Activated naive CD4-positive, alpha-beta T cell treated with anti-CD3 and anti-CD28 coated beads, Interleukin-2, amount 50 U/mL, for 72 hours (primary cell): Measurements from ENCODE around the gene TRIM17. TPM values are rescaled to one million over a fixed set of nuclear protein-coding genes. Genes with fewer than 3 reads are reported as not detected.

Experiments
- ATAC-seq, 2 donors: fragments of 150-1000 bp; cut with Tn5 transposase; 2 replicates each; pipeline ENCODE4 v1.10.0; 2021; ENCODE audit warnings: mild to moderate bottlenecking in 2 of 2, moderate library complexity in 2 of 2
- DNase-seq, 2 donors: peaks; one replicate each; pipeline ENCODE4 v3.0.0; 2021 to 2022; ENCODE audit warnings: low spot score in 2 of 2
- H3K27ac Mint-ChIP-seq, 2 donors: one replicate each; pipeline ENCODE4 v1.8.0; 2022; ENCODE audit warnings: mild to moderate bottlenecking in 2 of 2, mixed read lengths in 2 of 2
- H3K36me3 Mint-ChIP-seq, 2 donors: one replicate each; pipeline ENCODE4 v1.8.0; 2022; ENCODE audit warnings: mixed read lengths in 2 of 2
- H3K9me3 Mint-ChIP-seq, 2 donors: one replicate each; pipeline ENCODE4 v1.8.0; 2022; ENCODE audit warnings: mixed read lengths in 2 of 2
- total RNA-seq, 2 donors: library from RNA; stranded (reverse); gene quantifications; one replicate each; pipeline ENCODE4 v1.2.3, GENCODE V29; 2022

The TRIM17 gene
- total RNA-seq, 2 donors from 2014 or later, result 0.91 to 2.4 TPM

- ATAC-seq, result no peak
- no peaks in the 10 kb centered on the region for H3K9me3 Mint-ChIP-seq
These were observed 37.0 kb downstream of the TRIM17 start for GRCh38 chr1:228379666-228380065.

GRCh38 chr1:228378873-228379460 is 37.7 kb downstream of the TRIM17 start:
- Mint-ChIP-seq H3K9me3 (no peaks in the 10 kb centered on the region), H3K27ac (no peak overlapping the region), H3K36me3 (peaks cover 0 to 5% of the 10 kb centered on the region in 2 donors)
- ATAC-seq, result peak; percentile 17
- no peak for DNase-seq

More at GRCh38 chr1:228379666-228380065, 37.0 kb downstream of the TRIM17 start:
- no peak for DNase-seq
- Mint-ChIP-seq H3K36me3 (peaks cover 0 to 5% of the 10 kb centered on the region in 2 donors), H3K27ac (no peak overlapping the region)

DNA sequence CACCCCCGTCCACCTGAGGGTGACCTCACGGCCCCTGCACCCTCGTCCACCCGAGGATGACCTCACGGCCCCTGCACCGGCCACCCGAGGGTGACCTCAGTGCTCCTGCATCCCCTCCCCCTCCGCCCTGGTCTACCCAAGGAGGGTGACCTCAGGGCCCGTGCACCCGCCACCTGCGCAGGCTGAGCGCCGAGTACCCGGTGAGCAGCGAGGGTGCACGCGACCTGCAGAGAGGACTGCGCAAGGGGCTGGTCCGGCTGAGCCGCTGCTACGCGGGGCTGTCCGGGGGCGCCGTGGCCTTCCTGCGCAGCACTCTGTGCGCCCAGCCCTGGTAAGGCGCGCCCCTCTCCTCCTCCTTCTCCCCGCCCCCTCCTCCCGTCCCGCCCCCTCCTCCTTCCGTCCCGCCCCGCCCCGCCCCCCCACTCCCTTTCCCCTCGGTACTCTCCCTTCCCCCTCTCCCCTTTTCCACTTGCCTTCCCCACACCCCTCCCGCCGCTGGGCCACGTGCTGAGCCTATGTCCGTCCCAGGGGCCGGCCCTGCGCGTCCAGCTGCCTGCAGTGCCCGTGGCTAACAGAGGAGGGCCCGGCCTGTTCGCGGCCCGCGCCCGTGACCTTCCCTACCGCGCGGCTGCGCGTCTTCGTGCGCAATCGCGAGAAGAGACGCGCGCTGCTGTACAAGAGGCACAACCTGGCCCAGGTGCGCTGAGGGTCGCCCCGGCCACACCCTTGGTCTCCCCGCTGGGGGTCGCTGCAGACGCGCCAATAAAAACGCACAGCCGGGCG is 38.4 kb downstream of the TRIM17 start:
- peak in 1 of 2 donors; percentile 80 for DNase-seq
- peak; percentile 74 to 85 for ATAC-seq
- Mint-ChIP-seq H3K36me3 (peaks cover 0 to 5% of the 10 kb centered on the region in 2 donors), H3K9me3 (no peaks in the 10 kb centered on the region), H3K27ac (no peak overlapping the region)

DNA sequence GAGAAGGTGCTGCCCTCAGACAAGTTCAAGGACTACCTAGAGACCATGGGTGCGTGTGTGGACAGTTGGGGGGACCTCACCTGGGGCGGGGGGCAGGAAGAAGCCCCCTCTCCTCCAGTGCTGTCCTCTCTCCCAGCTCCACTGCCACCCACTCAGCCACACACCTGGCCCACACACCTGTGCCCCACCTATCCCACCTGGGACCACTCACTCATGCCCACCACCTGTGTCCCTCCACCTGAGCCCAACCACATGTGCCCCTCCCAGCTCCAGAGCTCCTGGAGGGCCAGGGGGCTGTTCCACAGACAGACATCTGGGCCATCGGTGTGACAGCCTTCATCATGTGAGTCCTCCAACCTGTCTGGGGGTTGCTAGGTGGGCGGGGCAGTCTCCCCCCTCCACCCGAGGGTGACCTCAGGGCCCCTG is 39.0 kb downstream of the TRIM17 start:
- Mint-ChIP-seq H3K36me3 (peaks cover 0 to 5% of the 10 kb centered on the region in 2 donors), H3K27ac (no peak overlapping the region), H3K9me3 (no peaks in the 10 kb centered on the region)
- DNase-seq (no peak), ATAC-seq (peak in 1 of 2 donors; percentile 1)

DNA sequence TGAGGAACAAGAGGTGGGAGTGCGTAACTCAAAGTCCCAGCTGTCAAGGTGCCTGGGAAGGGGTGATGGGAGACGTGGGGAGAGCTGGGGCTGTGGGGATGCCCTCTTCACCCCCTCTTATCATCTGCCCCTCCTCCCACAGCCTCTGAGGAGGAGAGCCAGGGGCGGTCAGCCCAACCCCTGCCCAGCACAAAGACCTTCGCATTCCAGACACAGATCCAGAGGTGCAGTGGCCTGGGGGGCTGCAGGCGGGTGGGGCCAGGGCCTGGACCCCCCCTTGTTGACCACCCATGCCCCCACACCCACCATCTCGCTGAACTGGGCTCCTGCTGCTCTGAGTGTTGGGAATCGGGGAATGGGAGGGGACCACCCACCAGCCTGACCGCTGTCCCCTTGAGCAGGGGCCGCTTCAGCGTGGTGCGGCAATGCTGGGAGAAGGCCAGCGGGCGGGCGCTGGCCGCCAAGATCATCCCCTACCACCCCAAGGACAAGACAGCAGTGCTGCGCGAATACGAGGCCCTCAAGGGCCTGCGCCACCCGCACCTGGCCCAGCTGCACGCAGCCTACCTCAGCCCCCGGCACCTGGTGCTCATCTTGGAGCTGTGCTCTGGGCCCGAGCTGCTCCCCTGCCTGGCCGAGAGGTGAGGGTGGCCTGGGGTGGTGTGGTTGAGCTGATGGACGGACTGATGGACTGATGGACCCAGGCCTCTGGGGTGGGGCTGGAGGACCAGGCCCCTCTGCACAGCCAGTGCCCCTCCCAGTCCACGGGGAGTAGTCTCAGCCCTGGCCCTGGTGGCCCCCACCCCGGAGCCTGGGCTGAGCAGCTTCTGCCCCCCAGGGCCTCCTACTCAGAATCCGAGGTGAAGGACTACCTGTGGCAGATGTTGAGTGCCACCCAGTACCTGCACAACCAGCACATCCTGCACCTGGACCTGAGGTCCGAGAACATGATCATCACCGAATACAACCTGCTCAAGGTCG is 39.7 kb downstream of the TRIM17 start:
- Mint-ChIP-seq H3K27ac (no peak overlapping the region), H3K9me3 (no peaks in the 10 kb centered on the region), H3K36me3 (peaks cover 0 to 5% of the 10 kb centered on the region in 2 donors)
- DNase-seq (no peak), ATAC-seq (no peak)

DNA sequence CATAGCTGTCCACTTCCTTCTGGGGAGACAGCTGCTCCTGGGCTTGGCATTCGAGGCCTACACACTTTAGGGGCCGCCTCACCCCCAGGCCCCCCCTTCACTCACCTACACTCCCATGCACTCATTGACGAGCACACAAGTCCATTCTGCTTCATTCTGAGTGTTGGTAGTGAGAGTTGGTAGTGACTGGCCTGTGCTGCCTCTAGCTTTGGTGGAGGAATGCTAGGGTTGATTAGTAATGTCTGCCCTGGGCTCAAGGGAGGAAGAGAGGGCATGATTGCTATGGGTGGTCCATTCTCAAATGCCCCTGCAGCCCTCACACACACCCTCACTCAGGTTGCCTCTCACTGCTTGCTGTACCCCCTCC is 40.4 kb downstream of the TRIM17 start:
- DNase-seq (no peak), ATAC-seq (no peak)
- Mint-ChIP-seq H3K36me3 (peaks cover 0 to 5% of the 10 kb centered on the region in 2 donors), H3K27ac (no peak overlapping the region), H3K9me3 (no peaks in the 10 kb centered on the region)

GRCh38 chr1:228375578-228376261 is 40.9 kb downstream of the TRIM17 start:
- Mint-ChIP-seq H3K27ac (no peak overlapping the region), H3K9me3 (no peaks in the 10 kb centered on the region), H3K36me3 (peaks cover 0 to 5% of the 10 kb centered on the region in 2 donors)
- DNase-seq (no peak), ATAC-seq (no peak)

GRCh38 chr1:228374711-228375577 is 41.7 kb downstream of the TRIM17 start:
- no peak for ATAC-seq

GRCh38 chr1:228373681-228374571 is 42.7 kb downstream of the TRIM17 start:
- Mint-ChIP-seq H3K27ac (no peak overlapping the region), H3K36me3 (peaks cover 0 to 2% of the 10 kb centered on the region in 2 donors), H3K9me3 (no peaks in the 10 kb centered on the region)
- ATAC-seq, result no peak
- peak in 1 of 2 donors; percentile 51 for DNase-seq

More at GRCh38 chr1:228374711-228375577, 41.7 kb downstream of the TRIM17 start:
- DNase-seq, result no peak
- Mint-ChIP-seq H3K27ac (no peak overlapping the region), H3K9me3 (no peaks in the 10 kb centered on the region), H3K36me3 (peaks cover 0 to 5% of the 10 kb centered on the region in 2 donors)

- DNase-seq (peak in 1 of 2 donors; percentile 28), ATAC-seq (no peak)
- Mint-ChIP-seq H3K36me3 (no peaks in the 10 kb centered on the region), H3K9me3 (no peaks in the 10 kb centered on the region), H3K27ac (no peak overlapping the region)
These were observed 43.5 kb downstream of the TRIM17 start for GRCh38 chr1:228373004-228373680.

DNA sequence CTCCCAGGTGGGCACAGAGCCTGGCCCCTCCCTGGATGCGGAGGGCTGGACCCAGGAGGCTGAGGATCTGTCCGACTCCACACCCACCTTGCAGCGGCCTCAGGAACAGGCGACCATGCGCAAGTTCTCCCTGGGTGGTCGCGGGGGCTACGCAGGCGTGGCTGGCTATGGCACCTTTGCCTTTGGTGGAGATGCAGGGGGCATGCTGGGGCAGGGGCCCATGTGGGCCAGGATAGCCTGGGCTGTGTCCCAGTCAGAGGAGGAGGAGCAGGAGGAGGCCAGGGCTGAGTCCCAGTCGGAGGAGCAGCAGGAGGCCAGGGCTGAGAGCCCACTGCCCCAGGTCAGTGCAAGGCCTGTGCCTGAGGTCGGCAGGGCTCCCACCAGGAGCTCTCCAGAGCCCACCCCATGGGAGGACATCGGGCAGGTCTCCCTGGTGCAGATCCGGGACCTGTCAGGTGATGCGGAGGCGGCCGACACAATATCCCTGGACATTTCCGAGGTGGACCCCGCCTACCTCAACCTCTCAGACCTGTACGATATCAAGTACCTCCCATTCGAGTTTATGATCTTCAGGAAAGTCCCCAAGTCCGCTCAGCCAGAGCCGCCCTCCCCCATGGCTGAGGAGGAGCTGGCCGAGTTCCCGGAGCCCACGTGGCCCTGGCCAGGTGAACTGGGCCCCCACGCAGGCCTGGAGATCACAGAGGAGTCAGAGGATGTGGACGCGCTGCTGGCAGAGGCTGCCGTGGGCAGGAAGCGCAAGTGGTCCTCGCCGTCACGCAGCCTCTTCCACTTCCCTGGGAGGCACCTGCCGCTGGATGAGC is 44.3 kb downstream of the TRIM17 start:
- no peaks in the 10 kb centered on the region for H3K36me3 Mint-ChIP-seq
- H3K27ac Mint-ChIP-seq, result no peak overlapping the region
- no peaks in the 10 kb centered on the region for H3K9me3 Mint-ChIP-seq
- ATAC-seq, result no peak
- peak in 1 of 2 donors; percentile 47 for DNase-seq

DNA sequence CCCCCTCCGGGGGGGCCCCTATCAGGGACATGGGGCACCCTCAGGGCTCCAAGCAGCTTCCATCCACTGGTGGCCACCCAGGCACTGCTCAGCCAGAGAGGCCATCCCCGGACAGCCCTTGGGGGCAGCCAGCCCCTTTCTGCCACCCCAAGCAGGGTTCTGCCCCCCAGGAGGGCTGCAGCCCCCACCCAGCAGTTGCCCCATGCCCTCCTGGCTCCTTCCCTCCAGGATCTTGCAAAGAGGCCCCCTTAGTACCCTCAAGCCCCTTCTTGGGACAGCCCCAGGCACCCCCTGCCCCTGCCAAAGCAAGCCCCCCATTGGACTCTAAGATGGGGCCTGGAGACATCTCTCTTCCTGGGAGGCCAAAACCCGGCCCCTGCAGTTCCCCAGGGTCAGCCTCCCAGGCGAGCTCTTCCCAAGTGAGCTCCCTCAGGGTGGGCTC is 44.9 kb downstream of the TRIM17 start:
- DNase-seq, result no peak
- ATAC-seq, result no peak
- Mint-ChIP-seq H3K27ac (no peak overlapping the region), H3K36me3 (no peaks in the 10 kb centered on the region), H3K9me3 (no peaks in the 10 kb centered on the region)

- H3K9me3 Mint-ChIP-seq, result no peaks in the 10 kb centered on the region
- ATAC-seq, result no peak
These were observed 45.5 kb downstream of the TRIM17 start for GRCh38 chr1:228370941-228371740.

More at GRCh38 chr1:228370941-228371740, 45.5 kb downstream of the TRIM17 start:
- DNase-seq, result peak in 1 of 2 donors; percentile 54
- no peaks in the 10 kb centered on the region for H3K36me3 Mint-ChIP-seq
- H3K27ac Mint-ChIP-seq, result no peak overlapping the region
